ENCODE results near the gene BIK. TPM values are rescaled to one million over a fixed set of nuclear protein-coding genes. Genes with fewer than 3 reads are reported as not detected.

The BIK gene
- total and polyA plus RNA-seq, 2 experiments from 2014 or later: 9.6 to 9.8 TPM

DNA sequence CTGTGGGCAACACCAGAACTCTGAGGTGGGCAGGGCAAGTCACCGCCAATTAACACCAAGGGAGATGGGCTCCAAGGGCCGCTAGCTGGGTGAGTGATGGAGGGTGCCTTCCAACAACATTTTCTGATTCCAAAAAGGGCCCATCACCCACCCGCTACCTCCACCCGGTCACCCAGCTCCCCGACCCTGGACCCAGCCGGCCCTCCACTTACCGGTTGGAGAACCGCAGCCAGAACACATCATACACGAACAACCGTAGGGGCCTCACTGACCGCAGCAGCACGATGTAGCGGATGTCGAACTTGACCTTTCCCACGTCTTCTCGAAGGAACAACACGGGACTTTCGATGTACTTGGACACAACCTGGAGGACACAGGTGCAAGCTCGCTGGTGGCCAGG lies 61.6 kb downstream of the BIK start:
- no peak overlapping the region for H3K27ac ChIP-seq (ENCODE audit: low read depth)
- Mint-ChIP-seq H3K27ac (no peak overlapping the region), H3K36me3 (ENCODE audit: low read depth) (peaks cover 71% of the 10 kb centered on the region), H3K4me1 (no peaks in the 10 kb centered on the region), H3K4me3 (no peak overlapping the region), H3K27me3 (ENCODE audit: insufficient read depth, low read depth, poor library complexity) (peaks cover 4% of the 10 kb centered on the region), H3K9me3 (no peaks in the 10 kb centered on the region; the same call in 2 of the 3 replicates)
- H4K20me1 ChIP-seq (replicated peaks; ENCODE audit: insufficient read depth): no peaks in the 10 kb centered on the region
- no peaks in the 10 kb centered on the region for H3K27me3 ChIP-seq (ENCODE audit: insufficient read depth)
- H3K4me3 ChIP-seq: no peak overlapping the region
- H3K9me2 ChIP-seq (ENCODE audit: insufficient read depth): no peaks in the 10 kb centered on the region
- H3K4me2 ChIP-seq: no peak overlapping the region
- H3F3A ChIP-seq (replicated peaks; ENCODE audit: low read depth): no peaks in the 10 kb centered on the region
- no peaks in the 10 kb centered on the region for H3K4me1 ChIP-seq (ENCODE audit: insufficient read depth)
- H3K36me3 ChIP-seq (ENCODE audit: insufficient read depth): peaks cover 13% of the 10 kb centered on the region; the same call in 1 of the 2 replicates
- TF ChIP-seq, protein P1, sequence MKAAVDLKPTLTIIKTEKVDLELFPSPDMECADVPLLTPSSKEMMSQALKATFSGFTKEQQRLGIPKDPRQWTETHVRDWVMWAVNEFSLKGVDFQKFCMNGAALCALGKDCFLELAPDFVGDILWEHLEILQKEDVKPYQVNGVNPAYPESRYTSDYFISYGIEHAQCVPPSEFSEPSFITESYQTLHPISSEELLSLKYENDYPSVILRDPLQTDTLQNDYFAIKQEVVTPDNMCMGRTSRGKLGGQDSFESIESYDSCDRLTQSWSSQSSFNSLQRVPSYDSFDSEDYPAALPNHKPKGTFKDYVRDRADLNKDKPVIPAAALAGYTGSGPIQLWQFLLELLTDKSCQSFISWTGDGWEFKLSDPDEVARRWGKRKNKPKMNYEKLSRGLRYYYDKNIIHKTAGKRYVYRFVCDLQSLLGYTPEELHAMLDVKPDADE (IDR thresholded peaks at IDR 0.05): no peak
- no peak for TF ChIP-seq CTCF (conservative IDR thresholded peaks at IDR 0.05; ENCODE audit: low read depth in 2 of 2)
- TF ChIP-seq CREB1 (CRISPR knock-in tag; IDR thresholded peaks at IDR 0.05; ENCODE audit: low read depth): no peak
- TF ChIP-seq, protein P2, sequence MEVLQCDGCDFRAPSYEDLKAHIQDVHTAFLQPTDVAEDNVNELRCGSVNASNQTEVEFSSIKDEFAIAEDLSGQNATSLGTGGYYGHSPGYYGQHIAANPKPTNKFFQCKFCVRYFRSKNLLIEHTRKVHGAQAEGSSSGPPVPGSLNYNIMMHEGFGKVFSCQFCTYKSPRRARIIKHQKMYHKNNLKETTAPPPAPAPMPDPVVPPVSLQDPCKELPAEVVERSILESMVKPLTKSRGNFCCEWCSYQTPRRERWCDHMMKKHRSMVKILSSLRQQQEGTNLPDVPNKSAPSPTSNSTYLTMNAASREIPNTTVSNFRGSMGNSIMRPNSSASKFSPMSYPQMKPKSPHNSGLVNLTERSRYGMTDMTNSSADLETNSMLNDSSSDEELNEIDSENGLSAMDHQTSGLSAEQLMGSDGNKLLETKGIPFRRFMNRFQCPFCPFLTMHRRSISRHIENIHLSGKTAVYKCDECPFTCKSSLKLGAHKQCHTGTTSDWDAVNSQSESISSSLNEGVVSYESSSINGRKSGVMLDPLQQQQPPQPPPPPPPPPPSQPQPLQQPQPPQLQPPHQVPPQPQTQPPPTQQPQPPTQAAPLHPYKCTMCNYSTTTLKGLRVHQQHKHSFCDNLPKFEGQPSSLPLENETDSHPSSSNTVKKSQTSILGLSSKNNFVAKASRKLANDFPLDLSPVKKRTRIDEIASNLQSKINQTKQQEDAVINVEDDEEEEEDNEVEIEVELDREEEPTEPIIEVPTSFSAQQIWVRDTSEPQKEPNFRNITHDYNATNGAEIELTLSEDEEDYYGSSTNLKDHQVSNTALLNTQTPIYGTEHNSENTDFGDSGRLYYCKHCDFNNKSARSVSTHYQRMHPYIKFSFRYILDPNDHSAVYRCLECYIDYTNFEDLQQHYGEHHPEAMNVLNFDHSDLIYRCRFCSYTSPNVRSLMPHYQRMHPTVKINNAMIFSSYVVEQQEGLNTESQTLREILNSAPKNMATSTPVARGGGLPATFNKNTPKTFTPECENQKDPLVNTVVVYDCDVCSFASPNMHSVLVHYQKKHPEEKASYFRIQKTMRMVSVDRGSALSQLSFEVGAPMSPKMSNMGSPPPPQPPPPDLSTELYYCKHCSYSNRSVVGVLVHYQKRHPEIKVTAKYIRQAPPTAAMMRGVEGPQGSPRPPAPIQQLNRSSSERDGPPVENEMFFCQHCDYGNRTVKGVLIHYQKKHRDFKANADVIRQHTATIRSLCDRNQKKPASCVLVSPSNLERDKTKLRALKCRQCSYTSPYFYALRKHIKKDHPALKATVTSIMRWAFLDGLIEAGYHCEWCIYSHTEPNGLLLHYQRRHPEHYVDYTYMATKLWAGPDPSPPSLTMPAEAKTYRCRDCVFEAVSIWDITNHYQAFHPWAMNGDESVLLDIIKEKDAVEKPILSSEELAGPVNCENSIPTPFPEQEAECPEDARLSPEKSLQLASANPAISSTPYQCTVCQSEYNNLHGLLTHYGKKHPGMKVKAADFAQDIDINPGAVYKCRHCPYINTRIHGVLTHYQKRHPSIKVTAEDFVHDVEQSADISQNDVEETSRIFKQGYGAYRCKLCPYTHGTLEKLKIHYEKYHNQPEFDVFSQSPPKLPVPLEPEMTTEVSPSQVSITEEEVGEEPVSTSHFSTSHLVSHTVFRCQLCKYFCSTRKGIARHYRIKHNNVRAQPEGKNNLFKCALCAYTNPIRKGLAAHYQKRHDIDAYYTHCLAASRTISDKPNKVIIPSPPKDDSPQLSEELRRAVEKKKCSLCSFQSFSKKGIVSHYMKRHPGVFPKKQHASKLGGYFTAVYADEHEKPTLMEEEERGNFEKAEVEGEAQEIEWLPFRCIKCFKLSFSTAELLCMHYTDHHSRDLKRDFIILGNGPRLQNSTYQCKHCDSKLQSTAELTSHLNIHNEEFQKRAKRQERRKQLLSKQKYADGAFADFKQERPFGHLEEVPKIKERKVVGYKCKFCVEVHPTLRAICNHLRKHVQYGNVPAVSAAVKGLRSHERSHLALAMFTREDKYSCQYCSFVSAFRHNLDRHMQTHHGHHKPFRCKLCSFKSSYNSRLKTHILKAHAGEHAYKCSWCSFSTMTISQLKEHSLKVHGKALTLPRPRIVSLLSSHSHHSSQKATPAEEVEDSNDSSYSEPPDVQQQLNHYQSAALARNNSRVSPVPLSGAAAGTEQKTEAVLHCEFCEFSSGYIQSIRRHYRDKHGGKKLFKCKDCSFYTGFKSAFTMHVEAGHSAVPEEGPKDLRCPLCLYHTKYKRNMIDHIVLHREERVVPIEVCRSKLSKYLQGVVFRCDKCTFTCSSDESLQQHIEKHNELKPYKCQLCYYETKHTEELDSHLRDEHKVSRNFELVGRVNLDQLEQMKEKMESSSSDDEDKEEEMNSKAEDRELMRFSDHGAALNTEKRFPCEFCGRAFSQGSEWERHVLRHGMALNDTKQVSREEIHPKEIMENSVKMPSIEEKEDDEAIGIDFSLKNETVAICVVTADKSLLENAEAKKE (CRISPR knock-in tag; IDR thresholded peaks at IDR 0.05): no peak
- TF ChIP-seq, protein P3, sequence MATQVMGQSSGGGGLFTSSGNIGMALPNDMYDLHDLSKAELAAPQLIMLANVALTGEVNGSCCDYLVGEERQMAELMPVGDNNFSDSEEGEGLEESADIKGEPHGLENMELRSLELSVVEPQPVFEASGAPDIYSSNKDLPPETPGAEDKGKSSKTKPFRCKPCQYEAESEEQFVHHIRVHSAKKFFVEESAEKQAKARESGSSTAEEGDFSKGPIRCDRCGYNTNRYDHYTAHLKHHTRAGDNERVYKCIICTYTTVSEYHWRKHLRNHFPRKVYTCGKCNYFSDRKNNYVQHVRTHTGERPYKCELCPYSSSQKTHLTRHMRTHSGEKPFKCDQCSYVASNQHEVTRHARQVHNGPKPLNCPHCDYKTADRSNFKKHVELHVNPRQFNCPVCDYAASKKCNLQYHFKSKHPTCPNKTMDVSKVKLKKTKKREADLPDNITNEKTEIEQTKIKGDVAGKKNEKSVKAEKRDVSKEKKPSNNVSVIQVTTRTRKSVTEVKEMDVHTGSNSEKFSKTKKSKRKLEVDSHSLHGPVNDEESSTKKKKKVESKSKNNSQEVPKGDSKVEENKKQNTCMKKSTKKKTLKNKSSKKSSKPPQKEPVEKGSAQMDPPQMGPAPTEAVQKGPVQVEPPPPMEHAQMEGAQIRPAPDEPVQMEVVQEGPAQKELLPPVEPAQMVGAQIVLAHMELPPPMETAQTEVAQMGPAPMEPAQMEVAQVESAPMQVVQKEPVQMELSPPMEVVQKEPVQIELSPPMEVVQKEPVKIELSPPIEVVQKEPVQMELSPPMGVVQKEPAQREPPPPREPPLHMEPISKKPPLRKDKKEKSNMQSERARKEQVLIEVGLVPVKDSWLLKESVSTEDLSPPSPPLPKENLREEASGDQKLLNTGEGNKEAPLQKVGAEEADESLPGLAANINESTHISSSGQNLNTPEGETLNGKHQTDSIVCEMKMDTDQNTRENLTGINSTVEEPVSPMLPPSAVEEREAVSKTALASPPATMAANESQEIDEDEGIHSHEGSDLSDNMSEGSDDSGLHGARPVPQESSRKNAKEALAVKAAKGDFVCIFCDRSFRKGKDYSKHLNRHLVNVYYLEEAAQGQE (IDR thresholded peaks at IDR 0.05; ENCODE audit: unreplicated experiment): no peak
- TF ChIP-seq JUNB (IDR thresholded peaks at IDR 0.05; ENCODE audit: unreplicated experiment): no peak
- TF ChIP-seq EZH2phosphoT487 (IDR thresholded peaks at IDR 0.05; ENCODE audit: unreplicated experiment): no peak
- TF ChIP-seq NANOG (IDR thresholded peaks at IDR 0.05; ENCODE audit: borderline replicate concordance): no peak
- no peak overlapping the region for H2AFZ ChIP-seq
- H3K79me2 ChIP-seq (replicated peaks; ENCODE audit: insufficient read depth): no peaks in the 10 kb centered on the region
- no peak for DNase-seq (ENCODE audit: low spot score)
- no peak for ATAC-seq
